BLaER1 (cell line): ENCODE results near the gene COX15.
"Not testable (repeated sequence)": the region's sequence is repeated elsewhere in the genome, so short reads cannot be mapped to it uniquely, and the experiment has no call there.

Source experiments
- H3K27ac ChIP-seq: shearing (Covaris generic); formaldehyde crosslinking; 2 replicates; pipeline ENCODE4 v1.8.1; 2022
- H3K27me3 ChIP-seq: shearing (Covaris generic); formaldehyde crosslinking; 2 replicates; pipeline ENCODE4 v1.8.1; 2022
- H3K36me3 ChIP-seq: shearing (Covaris generic); formaldehyde crosslinking; 2 replicates; pipeline ENCODE4 v1.8.1; 2022
- H3K4me1 ChIP-seq: shearing (Covaris generic); formaldehyde crosslinking; 2 replicates; pipeline ENCODE4 v1.8.1; 2022
- H3K4me2 ChIP-seq: shearing (Covaris generic); formaldehyde crosslinking; 2 replicates; pipeline ENCODE4 v1.8.1; 2022
- H3K4me3 ChIP-seq: shearing (Covaris generic); formaldehyde crosslinking; 2 replicates; pipeline ENCODE4 v1.8.1; 2022
- H3K9ac ChIP-seq: shearing (Covaris generic); formaldehyde crosslinking; 2 replicates; pipeline ENCODE4 v1.8.1; 2022
- H3K9me3 ChIP-seq: shearing (Covaris generic); formaldehyde crosslinking; 2 replicates; pipeline ENCODE4 v1.8.1; 2022
- H4K20me1 ChIP-seq: shearing (Covaris generic); formaldehyde crosslinking; 2 replicates; pipeline ENCODE4 v1.8.1; 2022
- Cebpa-rat ChIP-seq: shearing (Covaris generic); IDR thresholded peaks from 2 replicates; pipeline ENCODE4 v1.8.1; 2022

The COX15 gene

DNA sequence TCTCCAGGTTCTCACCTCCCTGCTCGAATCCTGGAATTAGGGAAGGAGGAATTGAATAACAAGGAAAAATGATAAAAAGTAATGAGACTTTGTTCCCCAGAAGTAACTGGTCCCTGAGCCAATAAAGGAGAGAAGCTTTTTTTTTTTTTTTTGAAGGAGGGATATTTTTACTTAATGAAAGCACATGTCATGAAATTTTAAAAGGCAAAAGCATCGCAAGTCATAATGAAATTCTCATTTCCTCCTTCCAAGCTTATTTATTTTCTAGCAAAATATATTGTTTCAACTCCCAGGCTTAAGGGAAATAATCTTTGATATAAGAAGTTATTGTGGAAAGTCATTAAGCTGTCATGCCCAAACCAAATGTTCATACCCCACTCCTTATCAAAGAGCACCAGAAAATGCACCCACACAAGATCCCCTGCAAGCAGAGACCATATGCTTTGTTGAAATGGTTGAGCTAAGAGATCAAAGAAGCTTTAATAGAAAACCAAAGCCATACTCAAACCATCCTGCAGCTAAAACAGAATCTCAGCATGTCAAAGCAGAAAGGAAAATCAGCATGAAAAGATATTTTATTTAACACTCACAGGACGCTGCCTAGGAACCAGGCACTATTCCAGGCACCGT is 33.9 kb upstream of the COX15 start:
- H3K4me2 ChIP-seq = no peak overlapping the region

GRCh38 chr10:99761365-99761764 is 29.4 kb upstream of the COX15 start:
- H3K4me1 ChIP-seq = peaks cover 4% of the 10 kb centered on the region; the same call in 1 of the 2 replicates

More for the DNA sequence above, 33.9 kb upstream of the COX15 start:
- TF ChIP-seq Cebpa-rat = no peak
- Histone ChIP-seq H3K27ac (no peak overlapping the region), H3K27me3 (no peaks in the 10 kb centered on the region), H3K9ac (no peak overlapping the region), H3K4me3 (no peak overlapping the region), H3K36me3 (peaks cover 25% of the 10 kb centered on the region), H4K20me1 (no peaks in the 10 kb centered on the region), H3K4me1 (no peaks in the 10 kb centered on the region), H3K9me3 (0 out of 2 replicates have a peak, but pooled peaks cover 4% of the 10 kb centered on the region)

GRCh38 chr10:99760321-99760720 is 28.4 kb upstream of the COX15 start:
- Histone ChIP-seq H3K4me3 (no peak overlapping the region), H3K4me2 (no peak overlapping the region), H3K36me3 (peaks cover 80% of the 10 kb centered on the region), H3K4me1 (peaks cover 7% of the 10 kb centered on the region; the same call in 1 of the 2 replicates), H3K27me3 (no peaks in the 10 kb centered on the region), H3K27ac (no peak overlapping the region), H3K9ac (no peak overlapping the region), H4K20me1 (no peaks in the 10 kb centered on the region), H3K9me3 (0 out of 2 replicates have a peak, but pooled peaks cover 4% of the 10 kb centered on the region)
- TF ChIP-seq Cebpa-rat = no peak

More at GRCh38 chr10:99761365-99761764, 29.4 kb upstream of the COX15 start:
- H3K27ac ChIP-seq = no peak overlapping the region
- no peaks in the 10 kb centered on the region for H4K20me1 ChIP-seq
- H3K4me2 ChIP-seq = no peak overlapping the region
- peaks cover 69% of the 10 kb centered on the region for H3K36me3 ChIP-seq
- H3K9ac ChIP-seq = no peak overlapping the region
- TF ChIP-seq Cebpa-rat = no peak
- 0 out of 2 replicates have a peak, but pooled peaks cover 4% of the 10 kb centered on the region for H3K9me3 ChIP-seq
- H3K27me3 ChIP-seq = no peaks in the 10 kb centered on the region
- no peak overlapping the region for H3K4me3 ChIP-seq

DNA sequence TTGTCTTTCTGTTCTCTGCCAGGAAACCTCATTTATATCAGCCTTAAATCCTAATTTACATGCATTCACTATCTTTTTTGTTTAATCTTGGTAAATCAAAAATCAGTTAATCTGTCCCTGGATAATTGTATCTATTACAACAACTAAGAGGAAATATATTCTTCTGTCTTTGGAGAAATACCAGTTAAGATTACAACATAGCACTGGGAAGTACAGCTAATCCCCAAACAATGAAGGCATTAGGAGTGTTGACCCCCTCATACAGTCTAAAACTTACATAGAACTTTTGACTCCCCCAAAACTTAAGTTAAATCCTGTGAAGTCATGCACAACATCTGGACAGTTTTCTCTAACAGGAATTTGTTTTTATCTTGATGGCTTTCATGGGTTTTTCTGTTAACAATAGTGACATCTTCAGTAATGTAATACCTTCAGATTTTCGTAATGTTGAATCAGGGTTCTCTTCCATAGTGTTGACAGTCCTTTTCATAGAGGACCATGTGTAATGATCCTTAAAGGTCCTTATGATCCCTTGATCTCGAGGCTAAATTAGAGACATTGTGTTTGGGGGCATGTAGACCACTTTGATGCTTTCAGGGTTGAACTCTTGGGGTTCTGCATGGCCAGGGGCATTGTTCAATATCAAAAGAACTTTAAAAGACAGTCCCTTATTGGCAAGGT is 26.4 kb upstream of the COX15 start:
- Histone ChIP-seq H3K4me1 (peaks cover 7% of the 10 kb centered on the region; the same call in 1 of the 2 replicates), H4K20me1 (no peaks in the 10 kb centered on the region), H3K36me3 (peaks cover 95% of the 10 kb centered on the region), H3K9ac (no peak overlapping the region), H3K4me2 (no peak overlapping the region), H3K27me3 (no peaks in the 10 kb centered on the region), H3K27ac (no peak overlapping the region), H3K4me3 (no peak overlapping the region), H3K9me3 (0 out of 2 replicates have a peak, but pooled peaks cover 4% of the 10 kb centered on the region)
- no peak for TF ChIP-seq Cebpa-rat

GRCh38 chr10:99756159-99756558 is 24.2 kb upstream of the COX15 start:
- no peaks in the 10 kb centered on the region for H3K27me3 ChIP-seq
- H3K9me3 ChIP-seq = no peaks in the 10 kb centered on the region
- peaks cover 97% of the 10 kb centered on the region for H3K36me3 ChIP-seq
- TF ChIP-seq Cebpa-rat = no peak
- H3K4me3 ChIP-seq = no peak overlapping the region
- no peak overlapping the region for H3K9ac ChIP-seq
- peaks cover 7% of the 10 kb centered on the region; the same call in 1 of the 2 replicates for H3K4me1 ChIP-seq
- H4K20me1 ChIP-seq = no peaks in the 10 kb centered on the region
- H3K4me2 ChIP-seq = no peak overlapping the region
- no peak overlapping the region for H3K27ac ChIP-seq

GRCh38 chr10:99754670-99755069 is 22.7 kb upstream of the COX15 start:
- H4K20me1 ChIP-seq = peaks cover 6% of the 10 kb centered on the region; the same call in 1 of the 2 replicates
- no peak overlapping the region for H3K4me3 ChIP-seq
- no peaks in the 10 kb centered on the region for H3K9me3 ChIP-seq
- no peak overlapping the region for H3K9ac ChIP-seq
- H3K4me1 ChIP-seq = peaks cover 7% of the 10 kb centered on the region; the same call in 1 of the 2 replicates
- H3K27ac ChIP-seq = no peak overlapping the region
- no peak overlapping the region for H3K4me2 ChIP-seq
- TF ChIP-seq Cebpa-rat = no peak
- peaks cover 92% of the 10 kb centered on the region for H3K36me3 ChIP-seq
- no peaks in the 10 kb centered on the region for H3K27me3 ChIP-seq

- Histone ChIP-seq H3K4me2 (no peak overlapping the region), H4K20me1 (peaks cover 38% of the 10 kb centered on the region), H3K27ac (no peak overlapping the region), H3K4me3 (no peak overlapping the region), H3K4me1 (no peaks in the 10 kb centered on the region), H3K36me3 (peaks cover 90% of the 10 kb centered on the region), H3K9ac (no peak overlapping the region), H3K27me3 (no peaks in the 10 kb centered on the region), H3K9me3 (no peaks in the 10 kb centered on the region)
- TF ChIP-seq Cebpa-rat = no peak
These were observed 18.7 kb upstream of the COX15 start for GRCh38 chr10:99750641-99751040.

DNA sequence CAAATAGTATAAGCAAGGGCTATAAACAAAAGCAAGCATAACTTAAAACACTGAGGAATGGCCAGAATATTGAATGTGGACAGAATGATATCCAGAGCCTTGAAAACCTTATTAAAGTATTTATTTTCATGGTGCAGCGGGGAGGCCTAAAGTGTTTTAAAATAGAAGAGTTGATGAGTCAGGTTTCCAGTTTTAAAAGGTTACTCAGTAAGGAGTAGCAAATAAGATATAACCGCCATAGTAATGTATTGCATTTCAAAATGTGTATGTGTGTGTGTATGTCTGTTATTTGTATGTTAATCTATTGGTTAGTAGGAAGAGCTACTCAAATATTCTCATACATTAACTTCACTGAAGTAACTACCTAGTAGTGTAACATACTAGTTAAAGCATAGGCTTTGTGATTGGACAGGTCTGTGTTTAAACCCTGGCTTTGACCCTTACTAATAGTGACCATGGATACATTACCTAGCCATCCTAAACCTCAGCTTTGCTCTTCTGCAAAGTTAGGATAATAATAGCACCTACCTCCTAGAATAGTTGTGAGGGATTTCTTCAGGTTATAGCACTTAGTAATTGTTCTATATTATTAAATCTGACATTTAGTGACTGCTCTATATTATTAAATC is 17.0 kb upstream of the COX15 start:
- Histone ChIP-seq H3K36me3 (peaks cover 90% of the 10 kb centered on the region), H4K20me1 (peaks cover 38% of the 10 kb centered on the region), H3K4me2 (no peak overlapping the region), H3K4me3 (no peak overlapping the region), H3K9me3 (no peaks in the 10 kb centered on the region), H3K27ac (no peak overlapping the region), H3K4me1 (no peaks in the 10 kb centered on the region), H3K27me3 (no peaks in the 10 kb centered on the region), H3K9ac (no peak overlapping the region)
- no peak for TF ChIP-seq Cebpa-rat

DNA sequence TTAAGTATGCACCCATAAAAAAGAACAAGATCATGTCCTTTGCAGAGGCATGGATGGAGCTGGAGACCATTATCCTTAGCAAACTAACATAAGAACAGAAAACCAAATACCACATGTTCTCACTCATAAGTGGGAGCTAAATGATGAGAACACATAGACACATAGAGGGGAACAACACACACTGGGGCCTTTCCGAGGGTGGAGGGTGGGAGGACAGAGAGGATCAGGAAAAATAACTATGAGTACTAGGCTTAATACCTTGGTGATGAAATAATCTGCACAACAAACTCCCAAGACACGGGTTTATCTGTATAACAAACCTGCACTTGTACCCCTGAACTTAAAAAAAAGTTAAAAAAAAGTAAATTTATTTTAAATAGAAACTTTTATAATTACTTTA is 14.2 kb upstream of the COX15 start:
- not testable (repeated sequence) for H3K9me3 ChIP-seq, H3K27ac ChIP-seq, H3K9ac ChIP-seq, H3K27me3 ChIP-seq, H3K4me1 ChIP-seq, H3K4me3 ChIP-seq, H3K4me2 ChIP-seq
- Histone ChIP-seq H3K36me3 (peaks cover 92% of the 10 kb centered on the region), H4K20me1 (peaks cover 38% of the 10 kb centered on the region)

DNA sequence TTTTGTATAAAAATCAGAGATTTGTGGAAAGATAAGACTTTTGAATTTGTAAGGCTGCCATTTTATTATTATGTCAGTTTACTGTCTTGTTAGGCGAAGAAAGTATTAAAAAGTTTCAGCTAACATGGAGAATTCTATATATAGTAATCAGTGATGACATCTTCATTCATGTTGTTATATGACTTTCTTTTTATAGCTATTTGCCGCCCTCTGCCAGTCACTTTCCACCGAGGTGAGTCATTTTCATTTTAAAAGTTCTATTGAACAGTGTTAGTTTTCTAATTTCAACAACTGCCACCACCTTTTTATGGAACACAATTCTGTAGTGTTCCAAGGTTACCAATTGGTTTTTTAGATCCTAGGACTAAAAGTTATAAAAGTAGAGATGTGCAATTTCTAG is 11.9 kb upstream of the COX15 start:
- Histone ChIP-seq H3K9me3 (peaks cover 31% of the 10 kb centered on the region), H4K20me1 (peaks cover 24% of the 10 kb centered on the region), H3K27ac (no peak overlapping the region), H3K4me3 (no peak overlapping the region), H3K4me1 (no peaks in the 10 kb centered on the region), H3K27me3 (no peaks in the 10 kb centered on the region), H3K36me3 (peaks cover 98% of the 10 kb centered on the region), H3K4me2 (no peak overlapping the region), H3K9ac (no peak overlapping the region)
- TF ChIP-seq Cebpa-rat = no peak
